Measurements from ENCODE around the gene FAM20B.
"Not testable (repeated sequence)": the region's sequence is repeated elsewhere in the genome, so short reads cannot be mapped to it uniquely, and the experiment has no call there.

The FAM20B gene

DNA sequence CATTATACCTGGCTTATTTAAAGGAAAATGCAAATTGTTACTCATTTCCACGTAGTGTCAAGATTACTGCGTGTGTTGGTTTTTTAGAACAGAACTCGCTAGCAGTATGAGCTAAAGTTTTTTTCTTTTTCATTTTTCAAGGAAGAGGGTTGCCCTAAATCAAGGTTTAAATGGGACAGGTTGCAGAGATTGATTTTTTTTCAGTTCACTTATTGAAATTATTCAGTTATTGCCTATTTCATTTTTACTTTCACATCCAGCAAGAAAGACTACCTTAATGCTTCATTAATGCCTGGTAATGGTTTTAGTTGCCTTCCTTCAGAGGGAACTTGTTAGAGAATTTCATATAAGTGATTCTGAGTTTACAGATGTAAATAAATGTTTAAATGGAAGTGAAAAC, 5.6 kb downstream of the FAM20B start:
- TF ChIP-seq CTCF (IDR thresholded peaks at IDR 0.05; ENCODE audit: extremely low read depth, insufficient read depth, missing control alignments), result no peak
- no peak for DNase-seq (ENCODE audit: low spot score)
- in situ Hi-C loops (cut with MboI; ENCODE audit: low pct_unique_long_range_greater_than_20kb, low sequenced_read_pairs, unreplicated experiment), result no loop called here

DNA sequence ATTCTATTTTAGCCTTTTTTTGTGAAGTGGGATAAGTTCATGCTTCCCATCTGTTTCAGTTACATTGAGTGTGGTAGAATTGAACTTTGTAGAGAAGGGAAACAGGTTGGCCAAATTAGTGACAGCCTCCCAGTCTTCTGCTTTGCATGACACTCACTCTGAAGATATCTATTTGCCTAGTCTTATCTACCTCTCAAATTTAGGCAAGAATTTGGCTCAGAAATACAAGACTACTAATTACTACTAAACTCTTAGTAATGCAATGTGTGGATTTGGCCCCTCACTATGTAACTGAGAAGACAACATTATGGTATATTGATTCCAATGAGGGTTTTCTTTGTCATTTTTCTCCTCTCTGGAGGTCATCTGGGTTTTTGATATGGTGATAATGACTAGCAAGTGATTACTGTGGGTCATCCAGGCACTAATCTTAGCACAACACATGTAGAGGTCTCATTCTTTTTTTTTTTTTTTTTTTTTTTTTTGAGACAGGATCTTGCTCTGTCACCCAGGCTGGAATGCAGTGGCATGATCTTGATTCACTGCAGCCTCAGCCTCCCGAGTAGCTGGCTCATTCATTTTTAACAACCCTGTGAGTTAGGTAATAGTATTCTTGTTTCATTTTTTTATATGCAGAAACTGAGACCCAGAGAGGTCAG, 6.3 kb downstream of the FAM20B start:
- no peak for TF ChIP-seq CTCF (IDR thresholded peaks at IDR 0.05; ENCODE audit: extremely low read depth, insufficient read depth, missing control alignments)
- in situ Hi-C loops (cut with MboI; ENCODE audit: low pct_unique_long_range_greater_than_20kb, low sequenced_read_pairs, unreplicated experiment), result no loop called here
- DNase-seq (ENCODE audit: low spot score), result no peak

DNA sequence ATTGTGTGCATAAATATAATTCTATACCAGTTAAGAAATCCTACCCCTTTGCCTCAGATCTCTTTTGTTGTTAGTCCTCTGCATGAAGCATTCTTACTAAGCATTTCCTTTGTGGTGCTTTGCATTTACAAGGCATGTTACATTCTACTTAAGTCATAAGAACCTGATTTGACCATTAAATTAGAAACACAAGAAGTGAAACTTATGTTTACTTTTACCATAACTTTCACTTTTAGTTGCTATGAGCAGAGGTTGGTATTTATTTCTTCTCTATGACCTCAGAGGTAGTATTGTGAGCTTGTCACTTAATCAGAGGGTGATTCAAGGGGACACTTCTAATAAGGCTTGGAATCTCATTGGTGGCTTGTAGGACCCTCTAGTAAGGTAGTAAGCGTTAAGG, 9.0 kb downstream of the FAM20B start:
- in situ Hi-C loops (cut with MboI; ENCODE audit: low pct_unique_long_range_greater_than_20kb, low sequenced_read_pairs, unreplicated experiment), result no loop called here
- no peak for TF ChIP-seq CTCF (IDR thresholded peaks at IDR 0.05; ENCODE audit: extremely low read depth, insufficient read depth, missing control alignments)
- peak; percentile 76 for DNase-seq (ENCODE audit: low spot score)

DNA sequence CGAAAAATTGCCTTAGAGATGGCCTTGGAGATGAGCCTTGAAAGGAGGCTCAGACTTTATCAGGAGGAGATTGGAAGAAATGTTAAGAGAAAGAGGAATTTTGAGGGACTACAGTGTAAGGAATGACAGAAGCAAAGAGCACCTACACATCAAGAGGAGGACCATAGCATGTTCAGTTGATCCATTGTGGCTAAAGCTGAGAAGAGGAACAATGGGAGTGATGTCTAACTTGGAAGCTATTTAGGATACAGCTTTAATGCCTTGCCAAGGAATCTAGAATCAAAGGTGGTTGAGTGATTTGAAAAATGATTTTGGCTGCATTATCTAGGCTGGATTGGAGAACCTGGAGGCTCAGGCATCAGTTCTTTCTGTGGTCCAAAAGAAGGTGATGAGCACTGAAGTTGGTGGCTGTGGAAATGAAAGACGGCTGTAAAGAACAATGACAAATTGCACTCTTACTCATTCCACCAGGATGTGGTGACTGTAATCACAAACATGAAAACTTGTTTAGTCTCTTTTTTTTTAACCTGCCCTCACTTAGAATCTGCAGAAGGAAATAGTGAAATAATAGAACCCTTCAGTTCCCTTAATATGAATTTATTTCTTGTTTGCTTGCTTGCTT, 11.3 kb downstream of the FAM20B start:
- in situ Hi-C loops (cut with MboI; ENCODE audit: low pct_unique_long_range_greater_than_20kb, low sequenced_read_pairs, unreplicated experiment), result no loop called here
- DNase-seq (ENCODE audit: low spot score), result peak; percentile 45
- TF ChIP-seq CTCF (IDR thresholded peaks at IDR 0.05; ENCODE audit: extremely low read depth, insufficient read depth, missing control alignments), result no peak

GRCh38 chr1:179038528-179039281, 13.0 kb downstream of the FAM20B start:
- DNase-seq (ENCODE audit: low spot score), result no peak
- in situ Hi-C loops (cut with MboI; ENCODE audit: low pct_unique_long_range_greater_than_20kb, low sequenced_read_pairs, unreplicated experiment), result no loop called here
- no peak for TF ChIP-seq CTCF (IDR thresholded peaks at IDR 0.05; ENCODE audit: extremely low read depth, insufficient read depth, missing control alignments)

DNA sequence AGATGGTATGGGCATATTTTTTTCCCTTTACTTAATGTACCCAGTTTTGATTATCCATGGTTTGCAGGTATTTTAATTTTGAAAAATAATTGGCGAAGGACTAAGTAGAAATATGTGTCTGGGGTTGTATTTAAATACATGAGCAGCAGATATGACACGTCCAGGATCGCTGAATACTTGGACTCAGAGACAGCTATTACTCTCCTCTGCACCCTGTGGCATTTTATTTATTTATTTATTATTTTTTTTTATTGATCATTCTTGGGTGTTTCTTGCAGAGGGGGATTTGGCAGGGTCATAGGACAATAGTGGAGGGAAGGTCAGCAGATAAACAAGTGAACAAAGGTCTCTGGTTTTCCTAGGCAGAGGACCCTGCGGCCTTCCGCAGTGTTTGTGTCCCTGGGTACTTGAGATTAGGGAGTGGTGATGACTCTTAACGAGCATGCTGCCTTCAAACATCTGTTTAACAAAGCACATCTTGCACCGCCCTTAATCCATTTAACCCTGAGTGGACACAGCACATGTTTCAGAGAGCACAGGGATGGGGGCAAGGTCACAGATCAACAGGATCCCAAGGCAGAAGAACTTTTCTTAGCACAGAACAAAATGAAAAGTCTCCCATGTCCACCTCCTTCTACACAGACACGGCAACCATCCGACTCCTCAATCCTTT, 13.9 kb downstream of the FAM20B start:
- in situ Hi-C loops (cut with MboI; ENCODE audit: low pct_unique_long_range_greater_than_20kb, low sequenced_read_pairs, unreplicated experiment); DNase-seq (ENCODE audit: low spot score): not testable (repeated sequence)

- in situ Hi-C loops (cut with MboI; ENCODE audit: low pct_unique_long_range_greater_than_20kb, low sequenced_read_pairs, unreplicated experiment); DNase-seq (ENCODE audit: low spot score): not testable (repeated sequence)
Observed at GRCh38 chr1:179040175-179040551, 14.5 kb downstream of the FAM20B start.
